Measurements from ENCODE around the gene OR13J1. TPM values are rescaled to one million over a fixed set of nuclear protein-coding genes. Genes with fewer than 3 reads are reported as not detected.

The OR13J1 gene
- total RNA-seq, 3 donors from 2014 or later, result not detected

GRCh38 chr9:35864695-35865255, 5.4 kb downstream of the OR13J1 start:
- peaks cover 0 to 8% of the 10 kb centered on the region in 2 donors for H3K27me3 ChIP-seq
- no peaks in the 10 kb centered on the region for H3K4me1 ChIP-seq
- H3K4me3 ChIP-seq, result no peak overlapping the region
- H3K27ac ChIP-seq, result no peak overlapping the region
- TF ChIP-seq POLR2AphosphoS5 (IDR thresholded peaks at IDR 0.05), result no peak
- TF ChIP-seq CTCF (IDR thresholded peaks at IDR 0.05), result no peak
- TF ChIP-seq POLR2A (IDR thresholded peaks at IDR 0.05), result no peak
- intact Hi-C loops (cut with DNase I; ENCODE audit: low total_unique reads), result no loop called here
- H3K36me3 ChIP-seq, result no peaks in the 10 kb centered on the region
- H3K9me3 ChIP-seq, result no peaks in the 10 kb centered on the region
- DNase-seq (ENCODE audit: low spot score in 2 of 2), result no peak

GRCh38 chr9:35863583-35863982, 6.6 kb downstream of the OR13J1 start:
- Histone ChIP-seq H3K4me1 (no peaks in the 10 kb centered on the region), H3K27ac (no peak overlapping the region), H3K36me3 (no peaks in the 10 kb centered on the region), H3K27me3 (peaks cover 0 to 8% of the 10 kb centered on the region in 2 donors), H3K9me3 (no peaks in the 10 kb centered on the region), H3K4me3 (no peak overlapping the region)
- TF ChIP-seq CTCF (IDR thresholded peaks at IDR 0.05), result no peak
- no peak for TF ChIP-seq POLR2A (IDR thresholded peaks at IDR 0.05)
- no peak for DNase-seq (ENCODE audit: low spot score in 2 of 2)
- intact Hi-C loops (cut with DNase I; ENCODE audit: low total_unique reads), result no loop called here

- Histone ChIP-seq H3K36me3 (no peaks in the 10 kb centered on the region), H3K9me3 (no peaks in the 10 kb centered on the region), H3K4me3 (no peak overlapping the region), H3K27ac (no peak overlapping the region), H3K4me1 (no peaks in the 10 kb centered on the region), H3K27me3 (peaks cover 0 to 6% of the 10 kb centered on the region in 2 donors)
- intact Hi-C loops (cut with DNase I; ENCODE audit: low total_unique reads), result no loop called here
- no peak for TF ChIP-seq POLR2AphosphoS5 (IDR thresholded peaks at IDR 0.05)
- TF ChIP-seq POLR2A (IDR thresholded peaks at IDR 0.05), result no peak
- no peak for TF ChIP-seq CTCF (IDR thresholded peaks at IDR 0.05)
- no peak for DNase-seq (ENCODE audit: low spot score in 2 of 2)
Measured at GRCh38 chr9:35862328-35862727, 7.9 kb downstream of the OR13J1 start.

GRCh38 chr9:35861161-35861897, 8.9 kb downstream of the OR13J1 start:
- DNase-seq (ENCODE audit: low spot score in 2 of 2), result no peak
- Histone ChIP-seq H3K9me3 (no peaks in the 10 kb centered on the region), H3K4me1 (no peaks in the 10 kb centered on the region), H3K4me3 (no peak overlapping the region), H3K36me3 (no peaks in the 10 kb centered on the region), H3K27me3 (peaks cover 0 to 4% of the 10 kb centered on the region in 2 donors), H3K27ac (no peak overlapping the region)
- TF ChIP-seq POLR2A (IDR thresholded peaks at IDR 0.05) (no peak), CTCF (IDR thresholded peaks at IDR 0.05) (no peak), POLR2AphosphoS5 (IDR thresholded peaks at IDR 0.05) (no peak)
- intact Hi-C loops (cut with DNase I; ENCODE audit: low total_unique reads), result no loop called here

- no peak for DNase-seq (ENCODE audit: low spot score in 2 of 2)
- Histone ChIP-seq H3K27me3 (peaks cover 0 to 4% of the 10 kb centered on the region in 2 donors), H3K27ac (no peak overlapping the region), H3K4me1 (no peaks in the 10 kb centered on the region), H3K4me3 (no peak overlapping the region), H3K9me3 (no peaks in the 10 kb centered on the region), H3K36me3 (no peaks in the 10 kb centered on the region)
- no peak for TF ChIP-seq POLR2AphosphoS5 (IDR thresholded peaks at IDR 0.05)
- TF ChIP-seq CTCF (IDR thresholded peaks at IDR 0.05), result no peak
- TF ChIP-seq POLR2A (IDR thresholded peaks at IDR 0.05), result no peak
- intact Hi-C loops (cut with DNase I; ENCODE audit: low total_unique reads), result no loop called here
Measured at GRCh38 chr9:35859990-35860339, 10.2 kb downstream of the OR13J1 start.

Data from breast epithelium (tissue), 4 donors.